H1 (cell line): ENCODE data around the gene SEMA7A. TPM values are rescaled to one million over a fixed set of nuclear protein-coding genes. Genes with fewer than 3 reads are reported as not detected.

ENCODE experiments used
- CTCF ChIA-PET: fragments of 300-600 bp; sonication (Branson Sonifier 250); formaldehyde crosslinking; loops from one replicate; lab custom pipeline; 2021; ENCODE audit not compliant: partially characterized antibody; lab: Charles Lee
- POLR2A ChIA-PET: fragments of 300-600 bp; sonication (Branson Sonifier 250); formaldehyde crosslinking; loops from one replicate; lab custom pipeline; 2021; ENCODE audit warnings: inconsistent platforms; ENCODE audit not compliant: partially characterized antibody; lab: Charles Lee
- DNase-seq, 2 experiments: peaks; one replicate each; pipeline versions ENCODE4 v3.0.0 to v3.0.0-alpha.2; 2010 to 2022; ENCODE audit warnings: low spot score in 2 of 2, low read depth in 1 of 2, mixed read lengths in 1 of 2
- FAIRE-seq: peaks from 2 replicates; lab custom pipeline; 2011; peaks lifted over from hg19 to GRCh38; lab: Jason Lieb, UNC
- H2AFZ ChIP-seq: 2 replicates; pipeline ENCODE4 v1.8.1; 2012; ENCODE audit warnings: low read length, inconsistent platforms
- H2AK5ac ChIP-seq: 2 replicates; pipeline ENCODE4 v1.6.1; 2013; ENCODE audit warnings: low read depth, low read length
- H2BK120ac ChIP-seq: replicated peaks from 2 replicates; pipeline ENCODE3; 2013; ENCODE audit warnings: low read depth, low read length, inconsistent platforms
- H2BK12ac ChIP-seq: 2 replicates; pipeline ENCODE4 v1.6.1; 2013; ENCODE audit warnings: low read depth, low read length
- H2BK15ac ChIP-seq: 2 replicates; pipeline ENCODE4 v1.6.1; 2013; ENCODE audit warnings: low read length
- H2BK20ac ChIP-seq: 2 replicates; pipeline ENCODE4 v1.6.1; 2013; ENCODE audit warnings: low read length
- H2BK5ac ChIP-seq: 2 replicates; pipeline ENCODE4 v1.6.1; 2013; ENCODE audit warnings: low read depth, low read length
- H3K14ac ChIP-seq: 2 replicates; pipeline ENCODE4 v1.6.1; 2013; ENCODE audit warnings: inconsistent platforms; ENCODE audit not compliant: insufficient read length
- H3K18ac ChIP-seq: 2 replicates; pipeline ENCODE4 v1.6.1; 2013; ENCODE audit warnings: low read length; ENCODE audit errors: extremely low read depth
- H3K23ac ChIP-seq: 2 replicates; pipeline ENCODE4 v1.6.1; 2013; ENCODE audit warnings: inconsistent platforms; ENCODE audit not compliant: insufficient read length
- H3K23me2 ChIP-seq: 2 replicates; pipeline ENCODE4 v1.6.1; 2013; ENCODE audit warnings: low read depth, low read length
- H3K27ac ChIP-seq: 2 replicates; pipeline ENCODE4 v1.6.1; 2011; ENCODE audit warnings: low read depth, low read length, inconsistent platforms
- H3K27me3 ChIP-seq, 4 experiments: replicated peaks in 1 of 4; 1 replicate in 1 of 4; 2 replicates in 3 of 4; pipeline versions ENCODE4 v1.6.1 to v1.8.1; 2011 to 2013; ENCODE audit warnings: low read length in 3 of 4, mild to moderate bottlenecking in 3 of 4, inconsistent platforms in 2 of 4, mixed read lengths in 2 of 4, moderate library complexity in 1 of 4; ENCODE audit not compliant: control insufficient read depth in 3 of 4, insufficient read depth in 3 of 4; ENCODE audit errors: extremely low read depth in 1 of 4
- H3K36me3 ChIP-seq, 4 experiments: 2 replicates each; pipeline versions ENCODE4 v1.6.1 to v1.8.1; 2011 to 2013; ENCODE audit warnings: mild to moderate bottlenecking in 4 of 4, low read length in 3 of 4, moderate library complexity in 2 of 4, control low read depth in 1 of 4, inconsistent platforms in 1 of 4; ENCODE audit not compliant: insufficient read depth in 4 of 4, control insufficient read depth in 2 of 4
- H3K4ac ChIP-seq: replicated peaks from 2 replicates; pipeline ENCODE3; 2013; ENCODE audit warnings: low read length, low read depth, mixed read lengths, inconsistent platforms; ENCODE audit not compliant: insufficient read length
- H3K4me1 ChIP-seq, 4 experiments: replicated peaks in 1 of 4; 1 replicate in 1 of 4; 2 replicates in 3 of 4; pipeline versions ENCODE4 v1.6.1 to v1.8.1; 2011 to 2013; ENCODE audit warnings: low read length in 3 of 4, inconsistent platforms in 2 of 4, mixed read lengths in 1 of 4; ENCODE audit not compliant: insufficient read depth in 4 of 4, control insufficient read depth in 3 of 4
- H3K4me2 ChIP-seq, 2 experiments: 2 replicates each; pipeline versions ENCODE4 v1.6.1 to v1.8.1; 2011 to 2013; ENCODE audit warnings: low read depth in 2 of 2, low read length in 2 of 2, control low read depth in 1 of 2, inconsistent platforms in 1 of 2, mild to moderate bottlenecking in 1 of 2; ENCODE audit not compliant: insufficient read depth in 1 of 2
- H3K4me3 ChIP-seq, 4 experiments: fragments of 200-600, 300-600 bp in 1 of 4; sonication (generic), shearing (Covaris generic), sonication (Bioruptor Twin) in 1 of 4; 2 replicates each; pipeline versions ENCODE4 v1.5.1 to v1.8.1; 2011 to 2016; ENCODE audit warnings: low read length in 4 of 4, low read depth in 3 of 4, control low read depth in 2 of 4, inconsistent platforms in 2 of 4, mild to moderate bottlenecking in 2 of 4, mixed read lengths in 1 of 4, moderate library complexity in 1 of 4; ENCODE audit not compliant: insufficient read depth in 2 of 4; ENCODE audit errors: extremely low read depth in 1 of 4
- H3K56ac ChIP-seq: replicated peaks from 2 replicates; pipeline ENCODE3; 2013; ENCODE audit warnings: low read depth, mild to moderate bottlenecking, mixed read lengths, low read length, inconsistent platforms; ENCODE audit not compliant: insufficient read length
- H3K79me1 ChIP-seq: 2 replicates; pipeline ENCODE4 v1.6.1; 2013; ENCODE audit warnings: low read depth, low read length, control low read depth
- H3K79me2 ChIP-seq, 2 experiments: 2 replicates each; pipeline versions ENCODE4 v1.6.1 to v1.8.1; 2012 to 2013; ENCODE audit warnings: low read length in 2 of 2, mild to moderate bottlenecking in 2 of 2, inconsistent platforms in 1 of 2; ENCODE audit not compliant: insufficient read depth in 2 of 2, control insufficient read depth in 1 of 2
- H3K9ac ChIP-seq, 4 experiments: replicated peaks in 1 of 4; 1 replicate in 1 of 4; 2 replicates in 3 of 4; pipeline versions ENCODE4 v1.6.1 to v1.8.1; 2011 to 2013; ENCODE audit warnings: low read depth in 3 of 4, low read length in 3 of 4, control low read depth in 2 of 4, mild to moderate bottlenecking in 2 of 4, moderate library complexity in 2 of 4, inconsistent platforms in 1 of 4; ENCODE audit errors: extremely low read depth in 1 of 4
- H3K9me3 ChIP-seq, 2 experiments: 2 replicates each; pipeline versions ENCODE4 v1.6.1 to v1.8.1; 2012 to 2013; ENCODE audit warnings: mild to moderate bottlenecking in 2 of 2, moderate library complexity in 2 of 2, control low read depth in 1 of 2, inconsistent platforms in 1 of 2, low read depth in 1 of 2, low read length in 1 of 2, mixed read lengths in 1 of 2; ENCODE audit not compliant: insufficient read depth in 2 of 2
- H4K20me1 ChIP-seq, 2 experiments: replicated peaks in 1 of 2; 2 replicates each; pipeline versions ENCODE3 to v1.8.1; 2011 to 2013; ENCODE audit warnings: inconsistent platforms in 2 of 2, low read length in 2 of 2, mild to moderate bottlenecking in 1 of 2; ENCODE audit not compliant: insufficient read depth in 2 of 2, control insufficient read depth in 1 of 2
- H4K5ac ChIP-seq: 2 replicates; pipeline ENCODE4 v1.6.1; 2013; ENCODE audit warnings: low read length, low read depth, mixed read lengths, inconsistent platforms; ENCODE audit not compliant: insufficient read length
- H4K8ac ChIP-seq: 2 replicates; pipeline ENCODE4 v1.8.0; 2013; ENCODE audit warnings: mild to moderate bottlenecking, moderate library complexity, low read length, inconsistent platforms; ENCODE audit not compliant: insufficient read depth; ENCODE audit errors: extremely low read depth
- H4K91ac ChIP-seq: replicated peaks from 2 replicates; pipeline ENCODE3; 2013; ENCODE audit warnings: low read length, mixed read lengths, inconsistent platforms; ENCODE audit not compliant: insufficient read length
- CBX8 ChIP-seq: fragments of 300-800, 300-1000 bp; sonication (generic); IDR thresholded peaks from 2 replicates; pipeline ENCODE4 v1.7.1; 2016; ENCODE audit warnings: low read depth, low read length, borderline replicate concordance
- KDM1A ChIP-seq: fragments of 200-600, 300-600 bp; sonication (generic); IDR thresholded peaks from 2 replicates; pipeline ENCODE4 v1.7.1; 2016; ENCODE audit warnings: mild to moderate bottlenecking, low read length, borderline replicate concordance
- RFX5 ChIP-seq: IDR thresholded peaks from 2 replicates; pipeline ENCODE4 v1.6.1; 2011; ENCODE audit warnings: low read depth, low read length, improper control_type of control experiment, borderline replicate concordance
- RXRA ChIP-seq: IDR thresholded peaks from 2 replicates; pipeline ENCODE4 v1.6.1; 2011; ENCODE audit warnings: low read depth, mild to moderate bottlenecking, low read length, moderate library complexity; ENCODE audit not compliant: insufficient read depth
- SP2 ChIP-seq: IDR thresholded peaks from 2 replicates; pipeline ENCODE4 v1.6.1; 2012; ENCODE audit warnings: mild to moderate bottlenecking, low read length, inconsistent platforms
- TCF12 ChIP-seq: IDR thresholded peaks from 2 replicates; pipeline ENCODE4 v1.6.1; 2011; ENCODE audit warnings: low read depth, mild to moderate bottlenecking, low read length
- YY1 ChIP-seq: IDR thresholded peaks from 2 replicates; pipeline ENCODE4 v1.6.1; 2011; ENCODE audit warnings: low read depth, mild to moderate bottlenecking, low read length
- WGBS, 2 experiments: shearing (Covaris generic) in 1 of 2; methylation state at CpG; one replicate each; pipeline versions ENCODE4 v1.1.6 to v1.1.7; 2013 to 2015; ENCODE audit warnings: low lambda C conversion rate in 2 of 2, mixed read lengths in 2 of 2, inconsistent platforms in 1 of 2, low coverage in 1 of 2, missing lambda C conversion rate in 1 of 2; ENCODE audit not compliant: insufficient replicate concordance in 2 of 2, insufficient coverage in 1 of 2, insufficient read length in 1 of 2; ENCODE audit errors: extremely low coverage in 1 of 2, missing lambda C conversion rate in 1 of 2; 5-methylcytosine and 5-hydroxymethylcytosine counted together
- polyA plus RNA-seq, 7 experiments: library from polyadenylated mRNA; depleted of rRNA in 3 of 7; stranded (reverse) in 5 of 7; unstranded in 2 of 7; fragments of >200 nt in 5 of 7; fragments of 200-250 nt in 2 of 7; gene quantifications; 1 replicate in 5 of 7; 2 replicates in 1 of 7; 4 replicates in 1 of 7; pipeline versions ENCODE4 v1.2.1 to v1.2.3, GENCODE V29; 2011 to 2013; ENCODE audit warnings: missing spikeins in 2 of 7, mixed read lengths in 2 of 7
- total RNA-seq: library from RNA; stranded (reverse); fragmentation: NEBNext Ultra II Directional; extraction: Animal tissue kit (Norgen Biotek cat#: 25700); gene quantifications from 2 replicates; pipeline ENCODE4 v1.2.1, GENCODE V29; 2021
- TF ChIP-seq, protein P1 (sequence below), 3 experiments: IDR thresholded peaks; 1 replicate in 2 of 3; 2 replicates in 1 of 3; pipeline versions ENCODE4 v1.5.1 to v1.6.1; 2011; ENCODE audit warnings: low read length in 3 of 3, mild to moderate bottlenecking in 3 of 3, inconsistent platforms in 2 of 3, low read depth in 1 of 3, moderate library complexity in 1 of 3; ENCODE audit not compliant: insufficient read depth in 1 of 3; ENCODE audit errors: control extremely low read depth in 1 of 3

The SEMA7A gene
- total and polyA plus RNA-seq, 2 of the 8 experiments (the other 6 are each of a cell fraction or from before 2014, with no cell fraction given): 10.7 to 15.0 TPM

DNA sequence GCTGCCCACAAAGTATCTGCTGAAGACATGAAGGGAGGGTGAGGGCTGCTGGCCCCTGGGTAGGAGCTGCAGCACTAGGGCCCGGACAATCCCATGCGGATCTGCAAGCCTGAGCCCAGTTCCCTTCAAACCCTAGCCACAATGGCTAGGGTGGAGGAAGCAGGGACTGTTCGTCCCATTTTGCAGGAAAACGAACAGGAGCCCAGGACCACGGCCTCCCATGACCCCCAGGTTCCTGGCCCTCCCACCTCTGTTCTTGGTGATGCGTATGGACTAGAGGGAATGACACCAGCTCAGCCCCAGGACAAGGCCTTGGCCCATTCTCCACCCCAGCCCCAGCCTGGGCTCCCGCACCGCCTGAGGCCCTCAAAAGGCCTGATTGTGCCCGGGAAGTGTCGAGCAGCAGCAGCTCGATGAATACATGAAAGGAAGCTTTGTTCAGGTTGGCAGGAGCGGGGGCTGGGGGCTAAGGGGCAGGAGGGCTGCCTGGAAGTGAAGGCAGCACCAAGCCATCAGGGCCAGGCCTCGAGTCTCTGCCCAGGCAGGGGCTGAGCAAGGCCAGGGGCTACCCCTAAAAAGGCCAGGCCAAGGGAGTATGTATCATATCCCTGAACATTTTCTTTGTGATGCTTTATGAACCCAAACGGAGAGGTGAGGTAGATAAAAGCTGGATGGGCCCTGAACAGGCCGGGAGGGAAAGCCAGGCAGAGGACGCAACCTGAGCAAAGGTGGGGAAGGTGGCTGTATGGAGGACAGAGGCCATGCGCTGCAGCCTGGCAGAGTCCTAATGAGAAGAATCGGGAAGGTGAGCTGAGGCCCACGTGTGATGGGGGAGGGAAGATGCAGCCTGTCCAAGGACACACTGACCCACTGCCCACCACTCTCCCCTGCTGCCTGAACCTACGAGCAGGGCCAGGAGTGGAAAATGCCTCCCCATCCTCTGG, 12.2 kb downstream of the SEMA7A start:
- ChIA-PET CTCF (interaction anchor here (0.6 to 41.3 kb wide), 8 partner anchors 10 to 158 kb away, joined by 3 to 1311 read pairs (median 4); partner anchors contain the start of gene CYP11A1), POLR2A (interaction anchor here (0.6 to 3.3 kb wide), 5 partner anchors 10 to 129 kb away, joined by 3 to 8 read pairs (median 3); partner anchors contain the start of gene SEMA7A)
- H3K27ac ChIP-seq: no peak overlapping the region
- H3K4me1 ChIP-seq: peaks cover 7 to 27% (median 20%) of the 10 kb centered on the region in 4 experiments
- peak overlapping the region; percentile 48; the same call in 1 of the 2 replicates for H3K18ac ChIP-seq
- H3K9me3 ChIP-seq: no peaks in the 10 kb centered on the region
- H4K20me1 ChIP-seq: peaks cover 6 to 19% of the 10 kb centered on the region in 2 experiments
- H3K56ac ChIP-seq: peak overlapping the region; percentile 20
- H2BK120ac ChIP-seq: peak overlapping the region; percentile 47
- peaks cover 9% of the 10 kb centered on the region for H3K79me1 ChIP-seq
- peak overlapping the region; percentile 32; the same call in 1 of the 2 replicates for H2BK20ac ChIP-seq
- H4K91ac ChIP-seq: peak overlapping the region; percentile 68
- peak overlapping the region; percentile 71; the same call in 1 of the 2 replicates for H2BK12ac ChIP-seq
- H3K4ac ChIP-seq: peak overlapping the region; percentile 97
- peak overlapping the region; percentile 100 for H2BK15ac ChIP-seq
- no peak for FAIRE-seq
- H4K8ac ChIP-seq: no peak overlapping the region; the same call in 1 of the 2 replicates
- no peak overlapping the region for H3K23ac ChIP-seq
- 78% methylated on average over 20 of the region's 20 CpGs; no CpG with 5 or more reads in 1 of the 2 experiments for WGBS, 2 experiments
- no peak overlapping the region for H2AFZ ChIP-seq
- H3K9ac ChIP-seq: no peak overlapping the region
- no peak overlapping the region for H4K5ac ChIP-seq
- no peak for DNase-seq
- no peaks in the 10 kb centered on the region for H3K23me2 ChIP-seq
- no peak overlapping the region for H3K4me2 ChIP-seq
- H3K4me3 ChIP-seq: no peak overlapping the region
- H3K27me3 ChIP-seq: no peaks in the 10 kb centered on the region
- peak overlapping the region; percentile 56 for H2AK5ac ChIP-seq
- peak overlapping the region; percentile 54 for H3K14ac ChIP-seq
- no peaks in the 10 kb centered on the region; a peak in 1 of 8 replicates for H3K36me3 ChIP-seq
- H2BK5ac ChIP-seq: peak overlapping the region; percentile 27; the same call in 1 of the 2 replicates
- H3K79me2 ChIP-seq: 0 out of 4 replicates have a peak, but pooled peaks cover 0 to 6% of the 10 kb centered on the region in 2 experiments
- TF ChIP-seq, protein P1, sequence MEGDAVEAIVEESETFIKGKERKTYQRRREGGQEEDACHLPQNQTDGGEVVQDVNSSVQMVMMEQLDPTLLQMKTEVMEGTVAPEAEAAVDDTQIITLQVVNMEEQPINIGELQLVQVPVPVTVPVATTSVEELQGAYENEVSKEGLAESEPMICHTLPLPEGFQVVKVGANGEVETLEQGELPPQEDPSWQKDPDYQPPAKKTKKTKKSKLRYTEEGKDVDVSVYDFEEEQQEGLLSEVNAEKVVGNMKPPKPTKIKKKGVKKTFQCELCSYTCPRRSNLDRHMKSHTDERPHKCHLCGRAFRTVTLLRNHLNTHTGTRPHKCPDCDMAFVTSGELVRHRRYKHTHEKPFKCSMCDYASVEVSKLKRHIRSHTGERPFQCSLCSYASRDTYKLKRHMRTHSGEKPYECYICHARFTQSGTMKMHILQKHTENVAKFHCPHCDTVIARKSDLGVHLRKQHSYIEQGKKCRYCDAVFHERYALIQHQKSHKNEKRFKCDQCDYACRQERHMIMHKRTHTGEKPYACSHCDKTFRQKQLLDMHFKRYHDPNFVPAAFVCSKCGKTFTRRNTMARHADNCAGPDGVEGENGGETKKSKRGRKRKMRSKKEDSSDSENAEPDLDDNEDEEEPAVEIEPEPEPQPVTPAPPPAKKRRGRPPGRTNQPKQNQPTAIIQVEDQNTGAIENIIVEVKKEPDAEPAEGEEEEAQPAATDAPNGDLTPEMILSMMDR (IDR thresholded peaks at IDR 0.05; ENCODE audit: control extremely low read depth in 1 of 3, insufficient read depth in 1 of 3, low read depth in 1 of 3, low read length in 3 of 3): no peak
- no peak for TF ChIP-seq KDM1A
- TF ChIP-seq RXRA: no peak
- no peak for TF ChIP-seq TCF12
- no peak for TF ChIP-seq YY1
- no peak for TF ChIP-seq RFX5
- no peak for TF ChIP-seq SP2
- no peak for TF ChIP-seq CBX8
